Endothelial cell of umbilical vein (primary cell): Measurements from ENCODE around the gene CABLES1. TPM values are rescaled to one million over a fixed set of nuclear protein-coding genes. Genes with fewer than 3 reads are reported as not detected.

ENCODE experiments used
- BruUV-seq: library from RNA; stranded (reverse); fragments of 400-500 nt; replicated peaks from 2 replicates; lab custom pipeline; 2021; lab: Mats Ljungman, UMichigan
- CTCF ChIA-PET: fragments of 300-600, 350-600 bp; sonication (Branson Sonifier 250); formaldehyde crosslinking; loops from one replicate; lab custom pipeline; 2021; ENCODE audit warnings: antibody characterized with exemption, inconsistent platforms; lab: Charles Lee
- POLR2A ChIA-PET: fragments of 300-600, 350-600 bp; sonication (Branson Sonifier 250); formaldehyde crosslinking; loops from one replicate; lab custom pipeline; 2021; ENCODE audit warnings: antibody characterized with exemption, inconsistent platforms; lab: Charles Lee
- DNase-seq: peaks from one replicate; pipeline ENCODE4 v3.0.0-alpha.2; 2011; ENCODE audit warnings: low read depth, low spot score
- FAIRE-seq: peaks from 2 replicates; lab custom pipeline; 2011; peaks lifted over from hg19 to GRCh38; lab: Jason Lieb, UNC
- H2AFZ ChIP-seq: 2 replicates; pipeline ENCODE4 v1.6.0; 2012; ENCODE audit warnings: low read depth, low read length, control low read depth, inconsistent platforms
- H3K27ac ChIP-seq: 2 replicates; pipeline ENCODE4 v1.5.1; 2011; ENCODE audit warnings: low read depth, mild to moderate bottlenecking, control low read depth, low read length, moderate library complexity; ENCODE audit not compliant: insufficient read depth
- H3K27me3 ChIP-seq, 2 experiments: 2 replicates each; pipeline versions ENCODE4 v1.6.0 to v1.6.1; 2011; ENCODE audit warnings: low read length in 2 of 2, mixed read lengths in 1 of 2; ENCODE audit not compliant: control insufficient read depth in 2 of 2, insufficient read depth in 2 of 2
- H3K36me3 ChIP-seq, 2 experiments: 2 replicates in 1 of 2; 3 replicates in 1 of 2; pipeline ENCODE4 v1.5.1; 2011; ENCODE audit warnings: low read length in 2 of 2, mild to moderate bottlenecking in 1 of 2, moderate library complexity in 1 of 2; ENCODE audit not compliant: control insufficient read depth in 2 of 2, insufficient read depth in 2 of 2; ENCODE audit errors: extremely low read depth in 1 of 2
- H3K4me1 ChIP-seq: 3 replicates; pipeline ENCODE4 v1.5.1; 2011; ENCODE audit warnings: mild to moderate bottlenecking, low read length; ENCODE audit not compliant: control insufficient read depth, insufficient read depth; ENCODE audit errors: extremely low read depth
- H3K4me2 ChIP-seq: 2 replicates; pipeline ENCODE4 v1.6.1; 2011; ENCODE audit warnings: low read length, control low read depth, mixed read lengths; ENCODE audit not compliant: insufficient read depth
- H3K4me3 ChIP-seq, 3 experiments: fragments of 200-600 bp in 1 of 3; sonication (generic), shearing (Covaris generic) in 1 of 3; replicated peaks in 1 of 3; 2 replicates each; pipeline ENCODE4 v1.5.1; 2011 to 2016; ENCODE audit warnings: control low read depth in 3 of 3, low read length in 3 of 3, mild to moderate bottlenecking in 2 of 3, inconsistent platforms in 1 of 3, low read depth in 1 of 3, moderate library complexity in 1 of 3; ENCODE audit not compliant: insufficient read depth in 1 of 3
- H3K79me2 ChIP-seq: 2 replicates; pipeline ENCODE4 v1.6.0; 2012; ENCODE audit warnings: low read length, inconsistent platforms; ENCODE audit not compliant: control insufficient read depth, insufficient read depth
- H3K9ac ChIP-seq: replicated peaks from 2 replicates; pipeline ENCODE3; 2011; ENCODE audit warnings: low read length, control low read depth; ENCODE audit not compliant: insufficient read depth; ENCODE audit errors: extremely low read depth
- H3K9me1 ChIP-seq: replicated peaks from 3 replicates; pipeline ENCODE4 v1.6.0; 2011; ENCODE audit warnings: mild to moderate bottlenecking, low read length; ENCODE audit not compliant: control insufficient read depth, insufficient read depth; ENCODE audit errors: extremely low read depth
- H3K9me3 ChIP-seq: replicated peaks from 2 replicates; pipeline ENCODE4 v1.5.1; 2012; ENCODE audit warnings: low read length, inconsistent platforms; ENCODE audit not compliant: control insufficient read depth, insufficient read depth
- H4K20me1 ChIP-seq: replicated peaks from 2 replicates; pipeline ENCODE3; 2011; ENCODE audit warnings: mild to moderate bottlenecking, low read length; ENCODE audit not compliant: control insufficient read depth, insufficient read depth; ENCODE audit errors: extremely low read depth
- EZH2 ChIP-seq: IDR thresholded peaks from 2 replicates; pipeline ENCODE4 v1.6.1; 2012; ENCODE audit warnings: borderline replicate concordance, low read depth, mild to moderate bottlenecking, moderate library complexity, low read length, inconsistent platforms; ENCODE audit not compliant: severe bottlenecking
- FOS ChIP-seq: IDR thresholded peaks from 2 replicates; pipeline ENCODE4 v1.6.1; 2011; ENCODE audit warnings: mild to moderate bottlenecking, low read length, moderate library complexity, borderline replicate concordance; ENCODE audit not compliant: insufficient read depth
- GATA2 ChIP-seq: IDR thresholded peaks from 2 replicates; pipeline ENCODE4 v1.7.0; 2011; ENCODE audit warnings: low read depth, mild to moderate bottlenecking, moderate library complexity, mixed read lengths, low read length; ENCODE audit not compliant: insufficient read length, insufficient read depth
- JUN ChIP-seq: IDR thresholded peaks from 2 replicates; pipeline ENCODE4 v1.6.1; 2011; ENCODE audit warnings: borderline replicate concordance, low read depth; ENCODE audit not compliant: insufficient read length, insufficient read depth
- MYC ChIP-seq: IDR thresholded peaks from one replicate; pipeline ENCODE4 v1.6.1; 2011; ENCODE audit warnings: mild to moderate bottlenecking, low read depth, low read length
- POLR2A ChIP-seq: IDR thresholded peaks from 2 replicates; pipeline ENCODE4 v1.6.1; 2012; ENCODE audit warnings: low read depth, mild to moderate bottlenecking, control low read depth, low read length
- POLR2AphosphoS5 ChIP-seq: IDR thresholded peaks from 2 replicates; pipeline ENCODE4 v1.6.1; 2012; ENCODE audit warnings: low read depth, mild to moderate bottlenecking, control low read depth, low read length, moderate library complexity; ENCODE audit not compliant: insufficient read depth
- dilution Hi-C: fragments of 300-500 bp; cut with MboI; formaldehyde crosslinking; loops from one replicate; pipeline ENCODE4 v1.15.0; 2019; ENCODE audit warnings: low sequenced_read_pairs; ENCODE audit not compliant: extremely low pct_ligation_motif_present
- intact Hi-C: fragments of 100-400 bp; cut with micrococcal nuclease; formaldehyde crosslinking; loops from one replicate; pipeline ENCODE4 v1.10.0; 2022
- polyA plus RNA-seq, 4 experiments: library from polyadenylated mRNA; depleted of rRNA in 3 of 4; stranded (reverse) in 3 of 4; unstranded in 1 of 4; fragments of >200 nt; gene quantifications; 2 replicates each; pipeline versions ENCODE4 v1.2.1 to v1.2.3, GENCODE V29; 2011 to 2012; ENCODE audit warnings: missing spikeins in 1 of 4
- total RNA-seq: library from RNA; stranded (reverse); gene quantifications from 2 replicates; pipeline ENCODE4 v1.2.3, GENCODE V29; 2021
- TF ChIP-seq, protein P1 (sequence below), 2 donors: IDR thresholded peaks; 1 replicate in 1 of 2; 2 replicates in 1 of 2; pipeline ENCODE4 v1.5.1; 2011; ENCODE audit warnings: low read length in 2 of 2, mild to moderate bottlenecking in 2 of 2, moderate library complexity in 2 of 2, control low read depth in 1 of 2, inconsistent platforms in 1 of 2, low read depth in 1 of 2; ENCODE audit not compliant: insufficient read depth in 1 of 2; ENCODE audit errors: extremely low read depth in 1 of 2
- TF ChIP-seq, protein P2 (sequence below): IDR thresholded peaks from 2 replicates; pipeline ENCODE4 v1.6.1; 2011; ENCODE audit not compliant: insufficient read depth, insufficient read length

Gene CABLES1
- total and polyA plus RNA-seq, 2 donors (not counting 3 experiments of a cell fraction or from before 2014, with no cell fraction given) = 40.2 to 71.1 TPM

DNA sequence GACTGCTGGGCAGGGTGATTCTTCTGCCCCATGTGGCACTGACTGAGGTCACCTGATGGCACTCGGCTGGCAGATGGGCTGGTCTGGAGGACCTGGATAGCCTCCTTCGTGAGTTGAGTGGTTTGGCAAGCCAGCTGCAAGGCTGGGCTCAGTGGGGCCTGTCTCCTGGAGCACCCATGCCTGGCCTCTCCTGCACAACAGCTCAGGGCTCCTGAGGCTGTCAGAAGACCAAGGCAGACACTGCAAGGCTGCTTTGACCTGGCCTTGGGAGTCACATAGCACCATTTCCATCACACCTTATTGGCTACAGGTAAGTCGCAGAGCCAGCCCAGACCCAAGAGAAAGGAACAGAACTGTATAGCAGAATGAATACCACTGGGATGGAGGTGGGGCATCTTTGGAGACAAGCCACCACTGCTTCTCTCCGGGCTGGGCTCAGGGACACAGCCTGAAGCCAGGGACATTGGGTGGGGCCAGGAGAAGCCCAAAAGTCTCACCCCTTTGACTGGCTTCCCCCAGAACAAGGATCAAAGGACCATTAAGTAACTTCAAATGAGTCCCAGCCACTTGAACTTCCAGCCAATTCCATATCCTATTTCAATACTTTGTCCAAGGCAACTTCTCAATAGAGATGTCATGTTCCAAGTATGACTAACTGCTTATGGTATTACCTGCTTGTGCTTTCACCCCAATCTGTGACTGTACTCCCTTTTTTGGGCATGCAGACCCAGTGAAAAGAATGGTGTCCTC, 156.3 kb downstream of the CABLES1 start:
- Histone ChIP-seq H3K4me1 (no peaks in the 10 kb centered on the region), H3K4me3 (no peak overlapping the region), H3K9ac (no peak overlapping the region), H2AFZ (no peak overlapping the region), H3K9me1 (no peaks in the 10 kb centered on the region), H3K27me3 (no peaks in the 10 kb centered on the region), H3K79me2 (no peaks in the 10 kb centered on the region), H3K27ac (no peak overlapping the region), H3K36me3 (no peaks in the 10 kb centered on the region), H4K20me1 (no peaks in the 10 kb centered on the region), H3K4me2 (no peak overlapping the region), H3K9me3 (no peaks in the 10 kb centered on the region)
- POLR2A ChIA-PET = no interaction called here
- BruUV-seq = no TSS peak
- FAIRE-seq (peak; percentile 35), DNase-seq (no peak)
- TF ChIP-seq, protein P1, sequence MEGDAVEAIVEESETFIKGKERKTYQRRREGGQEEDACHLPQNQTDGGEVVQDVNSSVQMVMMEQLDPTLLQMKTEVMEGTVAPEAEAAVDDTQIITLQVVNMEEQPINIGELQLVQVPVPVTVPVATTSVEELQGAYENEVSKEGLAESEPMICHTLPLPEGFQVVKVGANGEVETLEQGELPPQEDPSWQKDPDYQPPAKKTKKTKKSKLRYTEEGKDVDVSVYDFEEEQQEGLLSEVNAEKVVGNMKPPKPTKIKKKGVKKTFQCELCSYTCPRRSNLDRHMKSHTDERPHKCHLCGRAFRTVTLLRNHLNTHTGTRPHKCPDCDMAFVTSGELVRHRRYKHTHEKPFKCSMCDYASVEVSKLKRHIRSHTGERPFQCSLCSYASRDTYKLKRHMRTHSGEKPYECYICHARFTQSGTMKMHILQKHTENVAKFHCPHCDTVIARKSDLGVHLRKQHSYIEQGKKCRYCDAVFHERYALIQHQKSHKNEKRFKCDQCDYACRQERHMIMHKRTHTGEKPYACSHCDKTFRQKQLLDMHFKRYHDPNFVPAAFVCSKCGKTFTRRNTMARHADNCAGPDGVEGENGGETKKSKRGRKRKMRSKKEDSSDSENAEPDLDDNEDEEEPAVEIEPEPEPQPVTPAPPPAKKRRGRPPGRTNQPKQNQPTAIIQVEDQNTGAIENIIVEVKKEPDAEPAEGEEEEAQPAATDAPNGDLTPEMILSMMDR (IDR thresholded peaks at IDR 0.05; ENCODE audit: extremely low read depth in 1 of 2, insufficient read depth in 1 of 2, low read depth in 1 of 2, low read length in 2 of 2) = no peak
- TF ChIP-seq JUN (no peak), EZH2 (no peak), FOS (no peak), GATA2 (no peak), POLR2AphosphoS5 (no peak), POLR2A (no peak), MYC (no peak)
- TF ChIP-seq, protein P2, sequence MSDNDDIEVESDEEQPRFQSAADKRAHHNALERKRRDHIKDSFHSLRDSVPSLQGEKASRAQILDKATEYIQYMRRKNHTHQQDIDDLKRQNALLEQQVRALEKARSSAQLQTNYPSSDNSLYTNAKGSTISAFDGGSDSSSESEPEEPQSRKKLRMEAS = no peak
- intact Hi-C loops (no loop called here), dilution Hi-C loops (no loop called here)
- CTCF ChIA-PET = interaction anchor here (1.0 kb wide), 1 partner anchor 13 kb away, joined by 3 read pairs; no protein-coding TSS in a partner anchor
